Measurements from ENCODE around the gene HDDC2. TPM values are rescaled to one million over a fixed set of nuclear protein-coding genes. Genes with fewer than 3 reads are reported as not detected.

HDDC2 gene
- total RNA-seq, 1 donor, result 70.0 TPM

GRCh38 chr6:125339653-125340052 lies 37.9 kb upstream of the HDDC2 start:
- H3K4me3 ChIP-seq (ENCODE audit: low read depth, low read length), result no peak overlapping the region
- DNase-seq (ENCODE audit: low read depth), result no peak
- no peak for TF ChIP-seq CTCF (IDR thresholded peaks at IDR 0.05; ENCODE audit: insufficient read depth, low read depth, low read length)

- TF ChIP-seq CTCF (IDR thresholded peaks at IDR 0.05; ENCODE audit: insufficient read depth, low read depth, low read length), result no peak
- no peak overlapping the region for H3K4me3 ChIP-seq (ENCODE audit: low read depth, low read length)
- no peak for DNase-seq (ENCODE audit: low read depth)
Observed at GRCh38 chr6:125338381-125338780, 36.6 kb upstream of the HDDC2 start.

- H3K4me3 ChIP-seq (ENCODE audit: low read depth, low read length), result no peak overlapping the region
- TF ChIP-seq CTCF (IDR thresholded peaks at IDR 0.05; ENCODE audit: insufficient read depth, low read depth, low read length), result no peak
- DNase-seq (ENCODE audit: low read depth), result no peak
Observed at GRCh38 chr6:125337706-125338105, 35.9 kb upstream of the HDDC2 start.

- no peak overlapping the region for H3K4me3 ChIP-seq (ENCODE audit: low read depth, low read length)
- no peak for DNase-seq (ENCODE audit: low read depth)
- no peak for TF ChIP-seq CTCF (IDR thresholded peaks at IDR 0.05; ENCODE audit: insufficient read depth, low read depth, low read length)
Observed at GRCh38 chr6:125332664-125333063, 30.9 kb upstream of the HDDC2 start.

- peak; percentile 51 for DNase-seq (ENCODE audit: low read depth)
- no peak overlapping the region for H3K4me3 ChIP-seq (ENCODE audit: low read depth, low read length)
- no peak for TF ChIP-seq CTCF (IDR thresholded peaks at IDR 0.05; ENCODE audit: insufficient read depth, low read depth, low read length)
Observed at GRCh38 chr6:125325586-125325985, 23.8 kb upstream of the HDDC2 start.

GRCh38 chr6:125323376-125323775 lies 21.6 kb upstream of the HDDC2 start:
- TF ChIP-seq CTCF (IDR thresholded peaks at IDR 0.05; ENCODE audit: insufficient read depth, low read depth, low read length), result no peak
- no peak overlapping the region for H3K4me3 ChIP-seq (ENCODE audit: low read depth, low read length)
- DNase-seq (ENCODE audit: low read depth), result no peak

- no peak overlapping the region for H3K4me3 ChIP-seq (ENCODE audit: low read depth, low read length)
- TF ChIP-seq CTCF (IDR thresholded peaks at IDR 0.05; ENCODE audit: insufficient read depth, low read depth, low read length), result no peak
- DNase-seq (ENCODE audit: low read depth), result no peak
Observed at GRCh38 chr6:125316621-125317020, 14.9 kb upstream of the HDDC2 start.
